DMS 273 treated with DMSO at 0.1 percent for 48 hours (cell line): Measurements from ENCODE around the gene RNU6-9.

Experiments
- DNase-seq: peaks from one replicate; lab custom pipeline; 2025; lab: John Stamatoyannopoulos, UW

The RNU6-9 gene

DNA sequence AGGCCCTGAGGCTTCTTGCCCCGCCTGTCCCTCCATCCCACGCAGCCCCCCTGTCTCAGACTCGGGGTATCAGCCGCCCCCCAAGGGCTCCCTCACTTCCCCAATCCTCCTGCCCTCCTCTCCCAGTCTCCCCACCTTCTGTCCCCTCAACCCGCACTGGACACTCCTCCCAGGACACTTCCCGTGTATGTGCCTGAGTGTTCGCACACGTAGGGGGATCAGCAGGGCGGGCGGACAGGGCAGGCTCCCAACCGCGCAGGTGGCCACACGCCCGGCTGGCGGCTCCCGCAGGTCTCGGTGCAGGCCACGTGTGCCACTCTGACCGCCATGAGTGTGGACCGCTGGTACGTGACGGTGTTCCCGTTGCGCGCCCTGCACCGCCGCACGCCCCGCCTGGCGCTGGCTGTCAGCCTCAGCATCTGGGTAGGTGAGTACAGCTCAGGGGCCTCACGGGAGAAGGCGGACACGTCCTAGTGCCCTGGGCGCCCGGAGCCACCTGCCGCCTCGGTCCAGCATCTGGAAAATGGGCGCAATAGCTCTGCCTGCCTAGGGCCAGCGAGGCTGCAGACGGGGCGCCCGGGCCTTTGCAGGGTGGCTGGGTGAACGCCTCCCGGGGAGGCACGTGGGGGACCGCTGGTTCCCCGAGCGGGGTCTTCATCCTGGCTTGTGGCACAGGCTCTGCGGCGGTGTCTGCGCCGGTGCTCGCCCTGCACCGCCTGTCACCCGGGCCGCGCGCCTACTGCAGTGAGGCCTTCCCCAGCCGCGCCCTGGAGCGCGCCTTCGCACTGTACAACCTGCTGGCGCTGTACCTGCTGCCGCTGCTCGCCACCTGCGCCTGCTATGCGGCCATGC lies 26.1 kb downstream of the RNU6-9 start:
- no peak for DNase-seq

DNA sequence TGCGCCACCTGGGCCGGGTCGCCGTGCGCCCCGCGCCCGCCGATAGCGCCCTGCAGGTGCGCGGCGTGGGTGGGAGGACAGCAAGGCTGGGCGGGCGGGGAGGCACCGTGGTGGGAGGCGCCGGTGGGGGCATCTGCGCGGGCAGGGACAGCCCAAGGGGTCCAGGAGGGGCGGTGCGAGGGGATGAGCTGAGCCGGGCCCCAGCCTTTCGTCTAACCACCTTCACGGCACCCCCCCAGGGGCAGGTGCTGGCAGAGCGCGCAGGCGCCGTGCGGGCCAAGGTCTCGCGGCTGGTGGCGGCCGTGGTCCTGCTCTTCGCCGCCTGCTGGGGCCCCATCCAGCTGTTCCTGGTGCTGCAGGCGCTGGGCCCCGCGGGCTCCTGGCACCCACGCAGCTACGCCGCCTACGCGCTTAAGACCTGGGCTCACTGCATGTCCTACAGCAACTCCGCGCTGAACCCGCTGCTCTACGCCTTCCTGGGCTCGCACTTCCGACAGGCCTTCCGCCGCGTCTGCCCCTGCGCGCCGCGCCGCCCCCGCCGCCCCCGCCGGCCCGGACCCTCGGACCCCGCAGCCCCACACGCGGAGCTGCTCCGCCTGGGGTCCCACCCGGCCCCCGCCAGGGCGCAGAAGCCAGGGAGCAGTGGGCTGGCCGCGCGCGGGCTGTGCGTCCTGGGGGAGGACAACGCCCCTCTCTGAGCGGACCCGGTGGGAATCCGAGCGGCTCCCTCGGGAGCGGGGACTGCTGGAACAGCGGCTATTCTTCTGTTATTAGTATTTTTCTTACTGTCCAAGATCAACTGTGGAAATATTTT lies 27.0 kb downstream of the RNU6-9 start:
- no peak for DNase-seq

DNA sequence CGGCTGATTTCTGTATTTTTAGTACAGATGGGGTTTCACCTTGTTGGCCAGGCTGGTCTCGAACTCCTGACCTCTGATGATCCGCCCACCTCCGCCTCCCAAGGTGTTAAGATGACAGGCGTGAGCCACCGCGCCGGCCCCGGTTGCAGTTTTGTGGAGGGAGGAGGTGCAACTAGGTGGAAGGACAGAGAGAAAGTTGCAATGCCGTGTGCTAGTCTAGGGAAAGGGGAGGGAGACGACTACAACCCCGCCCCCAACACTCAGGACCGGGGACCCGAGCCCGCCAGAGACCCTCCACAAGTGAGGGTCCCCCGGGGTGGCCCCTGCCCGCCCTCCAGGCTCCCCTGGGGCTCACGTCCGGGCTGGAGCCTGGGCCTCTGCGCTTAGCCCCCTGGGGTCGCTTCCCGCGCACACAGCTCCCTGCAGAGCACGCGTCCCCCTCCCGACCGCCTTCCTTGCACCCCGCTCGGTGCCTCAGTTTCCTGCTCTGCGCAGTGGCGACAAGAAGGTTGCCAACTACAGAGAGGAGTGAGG lies 31.3 kb downstream of the RNU6-9 start:
- no peak for DNase-seq

DNA sequence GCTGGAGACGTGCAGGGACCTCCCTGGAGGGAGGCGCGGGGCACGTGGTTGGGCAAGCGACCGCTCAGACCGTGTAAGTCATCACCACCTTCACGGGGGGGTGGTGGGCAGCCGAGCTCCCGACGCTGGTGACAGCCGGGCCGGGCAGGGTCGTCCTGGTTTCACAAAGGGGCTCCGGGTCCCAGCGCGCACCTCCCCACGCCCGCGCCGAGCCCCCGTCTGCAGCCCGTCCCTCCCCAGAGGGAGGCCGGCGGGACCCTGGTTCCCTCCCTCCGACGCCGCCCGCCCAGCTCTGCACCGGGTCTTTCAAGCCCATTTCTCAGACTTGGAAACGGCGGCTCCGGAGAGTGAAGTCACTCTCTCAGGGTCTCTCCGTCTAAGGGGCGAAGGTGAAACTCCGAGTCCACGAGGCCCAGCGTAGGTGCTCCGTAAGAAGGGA lies 31.8 kb downstream of the RNU6-9 start:
- DNase-seq, result no peak

DNA sequence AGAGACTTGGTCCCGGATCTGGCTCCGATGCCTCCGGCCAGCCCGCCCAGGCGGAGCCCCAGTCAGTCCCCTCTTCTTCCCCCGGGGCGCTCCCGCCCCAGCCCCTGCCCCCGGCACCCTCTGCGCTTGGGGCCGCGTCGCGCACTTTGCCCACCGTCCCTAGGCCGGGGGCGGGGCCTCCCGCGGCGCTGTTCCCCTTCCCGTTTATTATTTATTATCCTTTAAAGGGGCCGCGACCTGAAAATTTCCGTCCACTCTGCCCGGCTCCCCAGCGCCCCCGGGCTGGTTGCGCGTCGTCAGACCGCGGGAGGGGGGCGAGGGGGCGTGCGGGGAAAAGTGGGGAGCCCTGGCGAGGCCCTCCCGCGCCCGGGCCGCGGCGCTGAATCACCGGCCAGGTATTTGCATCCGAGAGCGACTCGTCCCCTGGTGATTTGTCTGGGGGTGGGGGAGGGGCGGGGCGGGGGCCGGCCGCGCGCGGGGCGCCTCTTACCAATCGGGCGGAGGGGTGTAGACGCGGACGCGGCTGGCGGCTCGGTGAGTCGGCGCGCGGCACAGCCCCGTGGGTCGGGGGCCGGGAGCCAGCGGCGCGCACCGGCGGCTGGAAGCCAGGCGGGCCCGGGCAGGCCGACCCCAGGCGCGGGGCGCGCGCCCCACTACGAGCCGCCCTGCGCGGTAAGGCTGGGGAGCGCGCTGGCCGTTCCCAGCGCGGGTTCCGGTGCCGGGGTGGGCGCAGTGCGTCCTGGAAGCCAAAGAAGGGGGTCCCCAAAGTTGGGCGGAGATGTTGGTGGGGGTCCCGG lies 32.4 kb downstream of the RNU6-9 start, which contains the start of gene ARID3A:
Gene ARID3A (plus strand): TSS at position 510 of the 797 bp plus-strand sequence. CDS start 3,494 bp downstream, outside the sequence.
- peak; percentile 60 for DNase-seq

DNA sequence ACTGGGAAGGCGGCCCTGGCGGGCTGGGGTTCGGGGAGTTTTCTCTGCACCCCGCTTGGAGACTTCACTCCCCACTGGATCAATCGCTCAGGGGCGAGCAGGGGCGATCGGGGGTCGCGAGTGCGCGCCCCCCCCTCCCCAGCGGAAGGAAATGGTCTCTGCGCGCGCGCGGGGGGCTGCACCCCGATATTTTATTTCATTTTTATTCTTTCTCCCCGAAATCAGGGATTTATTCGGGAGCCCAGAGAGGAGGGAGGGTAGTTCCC lies 33.0 kb downstream of the RNU6-9 start:
- DNase-seq, result no peak

DNA sequence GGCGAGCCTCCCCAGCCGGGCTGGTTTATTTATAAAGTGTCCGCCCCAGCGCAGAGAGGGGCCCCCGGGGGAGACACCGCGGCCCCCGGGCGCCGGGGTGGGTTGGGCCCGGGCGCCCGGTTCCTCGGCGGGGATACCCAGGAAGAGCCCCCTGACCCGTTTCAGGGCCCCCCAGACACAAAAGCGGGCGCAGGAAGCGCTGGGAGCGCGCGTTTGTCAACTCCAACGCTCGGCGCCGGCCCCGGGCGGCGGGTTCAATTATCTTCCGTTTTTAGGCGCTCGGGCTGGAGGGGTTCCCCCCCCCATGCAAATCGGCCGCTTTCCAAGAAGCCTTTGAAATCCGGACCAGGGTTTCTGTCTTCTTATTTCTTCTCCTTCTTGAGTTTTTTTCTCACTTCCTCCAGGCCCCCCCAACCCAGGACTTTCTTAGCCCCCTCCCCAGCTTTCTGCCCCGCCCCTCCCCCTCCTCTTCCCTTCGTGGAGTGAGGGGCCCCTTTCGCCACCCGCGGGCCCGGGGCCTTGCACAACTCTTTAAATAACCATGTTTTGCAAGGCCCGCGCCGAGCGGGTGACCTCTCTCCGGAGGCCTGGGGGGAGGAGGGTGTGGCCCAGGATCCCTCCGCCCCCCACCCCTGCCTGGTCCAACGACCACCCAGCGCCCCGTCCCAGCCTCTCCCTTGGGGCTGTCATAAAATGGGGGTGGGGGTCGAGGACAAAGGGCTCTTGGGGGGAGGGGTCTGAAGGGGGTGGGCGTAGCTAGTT lies 33.5 kb downstream of the RNU6-9 start:
- DNase-seq, result no peak

DNA sequence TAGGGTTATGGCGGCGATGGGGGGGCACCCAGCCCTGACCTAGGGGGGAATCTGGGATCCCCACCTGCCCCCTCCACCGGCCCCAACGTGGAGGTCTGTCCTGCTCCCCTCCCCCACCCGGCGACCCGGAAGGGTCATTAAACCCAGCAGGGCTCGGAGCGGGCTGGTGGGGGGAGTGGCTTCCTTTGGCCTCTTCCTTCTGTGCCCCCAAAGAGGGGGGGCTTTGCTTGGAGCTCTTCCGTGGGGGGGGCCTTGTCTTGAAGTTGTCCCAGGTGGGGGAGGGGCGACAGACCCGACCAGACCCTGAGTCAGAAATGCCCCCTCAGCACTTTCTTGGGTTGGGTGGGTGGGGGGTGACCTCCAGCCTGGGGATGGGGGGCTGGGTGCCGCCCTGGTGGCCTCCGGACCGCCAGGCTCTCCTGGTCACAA lies 34.1 kb downstream of the RNU6-9 start:
- DNase-seq, result no peak

DNA sequence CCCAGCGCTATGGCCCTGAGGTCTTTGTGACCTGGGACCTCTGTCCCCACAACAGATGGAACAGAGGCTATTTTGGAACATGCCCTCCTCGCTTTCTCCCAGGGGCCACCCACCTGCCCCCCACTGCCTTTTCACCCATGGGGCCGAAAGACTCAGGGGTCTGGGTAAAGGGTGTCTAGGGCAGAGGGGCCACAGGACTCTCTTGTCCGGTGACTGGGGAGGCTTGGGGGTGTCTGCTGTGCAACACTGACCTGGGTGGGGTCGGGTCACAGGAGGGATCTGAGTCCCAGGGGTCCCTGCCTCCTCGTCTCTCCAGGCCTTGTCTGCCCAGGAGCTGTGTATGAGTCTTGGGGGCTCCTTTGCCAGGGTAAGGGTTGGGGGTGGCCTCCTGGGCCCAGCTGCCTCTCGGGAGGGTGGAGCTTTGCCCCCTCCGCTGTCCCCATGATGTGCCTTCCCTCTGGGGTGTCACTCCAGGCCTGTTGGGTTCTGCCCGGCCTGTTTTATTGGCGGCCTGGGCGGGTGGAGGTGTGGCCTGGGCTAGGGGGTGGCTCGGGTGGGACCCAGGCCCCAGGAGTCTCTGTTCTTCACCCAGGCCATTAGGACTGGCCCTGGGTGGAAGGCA lies 34.6 kb downstream of the RNU6-9 start:
- no peak for DNase-seq

DNA sequence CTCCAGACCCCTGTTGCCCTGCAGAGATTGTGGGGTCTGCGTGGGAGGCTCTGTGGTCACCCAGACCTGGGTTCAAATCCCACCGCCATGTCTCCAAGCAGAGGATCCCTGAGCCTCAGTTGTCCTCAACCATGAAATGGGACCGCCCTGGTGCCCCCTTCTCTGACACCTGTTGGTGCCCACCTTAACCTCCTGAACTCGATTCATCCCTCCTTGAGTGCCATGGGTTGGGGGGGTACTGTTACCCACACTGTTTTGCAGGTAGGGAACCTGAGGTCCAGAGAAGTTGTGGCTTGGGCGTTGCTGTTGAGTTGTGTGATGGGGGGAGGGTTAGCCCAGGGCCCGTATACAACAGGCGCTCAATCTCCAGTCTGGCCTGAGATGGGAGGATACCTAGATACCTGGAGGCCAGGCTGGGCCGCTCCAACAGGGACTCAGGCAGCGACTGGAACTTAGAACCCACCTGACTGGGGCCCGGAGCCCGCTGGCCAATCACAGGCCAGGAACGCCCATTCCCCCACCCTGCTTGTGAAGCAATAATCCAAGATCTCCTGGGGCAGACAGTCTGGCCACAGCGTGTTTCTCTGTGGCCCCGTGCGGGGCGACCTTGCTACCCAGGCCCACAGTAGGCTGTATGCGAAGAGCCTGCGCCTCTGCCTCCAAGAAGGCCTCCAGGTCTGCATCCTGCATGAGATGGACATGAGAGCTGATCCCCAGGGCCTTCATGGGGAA lies 35.4 kb downstream of the RNU6-9 start:
- no peak for DNase-seq

DNA sequence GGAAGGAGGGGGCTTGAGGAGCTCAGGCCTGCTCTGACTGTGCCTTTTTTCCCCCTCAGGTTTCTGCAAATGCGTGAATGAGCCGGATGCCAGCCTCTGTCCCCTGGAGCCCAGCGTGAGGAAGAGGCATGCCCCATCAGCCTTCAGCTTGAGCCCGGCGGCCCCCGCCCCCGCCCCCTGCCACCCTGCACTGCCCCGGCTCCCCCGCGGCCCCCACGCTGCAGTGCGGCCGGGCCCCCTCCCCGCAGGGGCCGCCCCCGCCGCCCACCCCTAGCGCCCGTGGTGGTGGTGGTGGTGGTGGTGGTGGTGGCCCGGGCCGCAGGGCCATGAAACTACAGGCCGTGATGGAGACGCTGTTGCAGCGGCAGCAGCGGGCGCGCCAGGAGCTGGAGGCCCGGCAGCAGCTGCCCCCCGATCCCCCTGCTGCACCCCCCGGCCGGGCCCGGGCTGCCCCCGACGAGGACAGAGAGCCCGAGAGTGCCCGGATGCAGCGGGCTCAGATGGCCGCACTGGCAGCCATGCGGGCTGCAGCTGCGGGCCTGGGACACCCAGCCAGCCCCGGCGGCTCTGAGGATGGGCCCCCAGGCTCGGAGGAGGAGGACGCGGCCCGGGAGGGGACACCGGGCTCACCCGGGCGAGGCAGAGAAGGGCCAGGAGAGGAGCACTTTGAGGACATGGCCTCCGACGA lies 36.1 kb downstream of the RNU6-9 start:
- DNase-seq, result no peak

DNA sequence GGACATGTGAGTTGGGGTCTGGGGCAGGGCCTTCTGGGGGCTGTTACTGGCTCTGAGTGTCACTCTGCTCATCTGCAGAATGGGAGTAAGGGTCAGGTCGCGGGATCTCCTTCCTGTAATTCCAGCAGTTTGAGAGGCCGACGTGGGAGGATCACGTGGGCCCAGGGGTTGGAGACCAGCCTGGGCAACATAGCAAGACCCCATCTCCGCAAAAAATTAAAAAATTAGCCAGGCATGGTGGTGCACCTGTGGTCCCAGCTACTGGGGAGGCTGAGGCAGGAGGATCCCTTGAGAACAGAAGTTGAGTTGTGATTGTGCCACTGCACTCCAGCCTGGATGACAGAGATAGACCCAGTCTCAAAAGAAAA lies 36.6 kb downstream of the RNU6-9 start:
- no peak for DNase-seq

DNA sequence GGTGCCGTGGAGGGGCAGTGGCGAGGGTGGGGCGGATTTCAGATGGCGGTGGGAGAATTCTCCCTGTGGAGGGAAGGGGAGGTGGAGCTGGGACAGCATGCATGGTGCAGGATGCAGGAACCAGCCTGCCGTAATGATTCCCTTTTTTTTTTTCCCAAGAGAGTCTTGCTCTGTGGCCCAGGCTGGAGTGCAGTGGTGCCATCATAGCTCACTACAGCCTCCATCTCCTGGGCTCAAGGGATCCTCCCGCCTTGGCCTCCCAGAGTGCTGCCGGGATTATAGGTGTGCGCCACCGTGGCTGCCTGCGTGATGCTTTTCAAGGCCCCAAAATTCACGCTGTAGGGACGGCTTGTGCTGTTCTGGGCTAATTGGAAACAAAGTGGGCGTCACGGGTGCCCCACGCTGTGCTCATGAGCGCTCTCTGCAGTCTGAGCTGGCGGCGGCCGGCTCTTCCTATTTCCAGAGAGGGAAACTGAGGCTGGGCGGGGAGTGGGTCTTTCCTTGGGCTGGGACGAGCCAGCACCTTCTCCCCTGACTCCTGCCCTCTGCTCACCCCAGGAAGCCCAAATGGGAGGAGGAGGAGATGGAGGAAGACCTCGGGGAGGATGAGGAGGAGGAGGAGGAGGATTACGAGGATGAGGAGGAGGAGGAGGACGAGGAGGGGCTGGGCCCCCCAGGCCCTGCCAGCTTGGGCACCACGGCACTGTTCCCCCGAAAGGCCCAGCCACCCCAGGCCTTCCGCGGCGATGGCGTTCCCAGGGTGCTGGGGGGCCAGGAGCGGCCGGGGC lies 38.8 kb downstream of the RNU6-9 start:
- no peak for DNase-seq

DNA sequence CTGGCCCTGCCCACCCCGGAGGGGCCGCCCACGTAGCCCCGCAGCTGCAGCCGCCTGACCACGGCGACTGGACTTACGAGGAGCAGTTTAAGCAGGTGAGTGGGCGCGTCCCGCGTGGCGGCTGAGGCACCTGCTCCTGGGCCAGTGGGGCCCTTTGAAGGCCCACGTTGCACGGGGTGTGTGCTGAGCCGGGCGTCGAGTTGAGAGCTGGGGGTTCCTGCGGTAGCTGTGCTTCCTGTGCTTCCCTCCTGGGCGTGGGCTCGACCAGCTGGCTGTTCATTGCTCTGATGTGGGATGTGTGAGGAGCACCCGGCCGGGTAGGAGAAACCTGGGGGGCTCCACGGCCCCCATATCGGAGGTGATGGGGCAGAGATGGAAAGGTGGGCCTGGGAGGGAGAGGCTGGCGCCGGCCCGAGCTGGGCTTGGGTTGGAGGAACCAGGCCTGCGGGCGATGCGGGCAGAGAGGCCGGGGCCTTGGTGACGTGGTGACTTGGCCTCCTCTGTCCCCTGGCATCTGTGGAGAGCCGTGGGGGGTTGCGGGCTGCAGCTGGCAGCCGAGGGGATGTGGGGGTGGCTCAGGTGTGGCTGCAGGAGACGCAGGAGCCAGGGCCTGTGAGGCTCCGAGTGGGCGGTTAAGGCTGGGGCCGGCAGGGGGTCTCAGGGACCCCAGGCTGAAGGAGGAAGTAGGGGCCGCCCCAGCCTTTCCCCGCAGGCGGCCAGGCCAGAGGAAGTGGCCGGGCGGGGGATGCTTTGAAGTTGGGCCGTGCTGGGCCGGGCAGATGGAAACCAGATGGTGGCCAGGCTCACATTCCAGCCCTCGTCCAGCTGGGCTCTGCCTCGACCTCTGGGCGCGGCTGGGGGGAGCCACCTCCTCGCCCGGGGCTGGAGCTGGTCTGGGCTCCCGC lies 39.6 kb downstream of the RNU6-9 start:
- DNase-seq, result peak; percentile 30

DNA sequence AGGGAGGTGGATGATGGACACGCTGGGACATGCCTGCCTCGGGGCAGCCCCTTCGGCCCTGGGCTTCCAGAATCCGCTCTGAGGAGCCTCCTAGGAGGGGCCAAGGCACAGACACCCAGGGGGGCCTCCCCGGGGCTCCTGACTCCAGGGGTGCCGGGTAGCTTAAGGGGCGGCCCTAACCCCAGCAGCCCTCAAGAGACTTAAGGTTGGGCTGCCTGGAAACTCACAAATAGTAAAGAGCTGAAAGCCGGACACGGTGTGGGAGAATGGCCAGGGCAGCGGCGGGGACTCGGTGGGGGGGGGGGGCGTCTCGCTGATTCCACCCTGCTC lies 40.2 kb downstream of the RNU6-9 start:
- DNase-seq, result no peak

DNA sequence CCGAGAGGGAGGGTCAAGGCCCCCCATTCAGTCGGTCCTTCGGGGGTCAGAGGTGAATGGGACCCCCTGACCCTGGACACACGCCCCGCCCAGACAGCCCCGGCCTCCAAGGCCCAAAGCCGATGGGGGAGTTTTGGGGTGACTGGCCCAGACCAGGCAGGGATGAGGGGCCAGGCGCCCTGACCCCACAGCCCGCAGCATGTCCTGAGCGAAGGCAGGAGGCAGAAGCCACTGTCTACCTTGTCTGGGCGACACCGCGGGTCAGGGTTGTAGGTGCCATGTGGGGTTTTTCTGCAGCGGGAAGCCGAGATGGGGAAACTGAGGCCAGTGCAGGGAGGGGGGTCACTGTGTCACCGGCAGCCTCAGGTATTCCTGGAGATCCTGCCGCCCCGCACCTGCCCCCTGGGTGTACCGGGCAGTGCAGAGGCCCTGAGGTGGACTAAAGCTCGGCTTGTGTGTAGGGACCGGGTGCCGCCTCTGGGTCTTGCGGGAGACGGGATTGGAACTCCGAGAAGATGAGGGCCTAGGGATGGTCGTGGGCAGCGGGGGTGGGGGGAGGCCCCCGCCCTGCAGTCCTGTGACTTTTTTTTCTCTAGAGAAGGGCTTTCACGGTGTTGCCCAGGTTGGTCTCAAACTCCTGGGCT lies 41.0 kb downstream of the RNU6-9 start:
- DNase-seq, result no peak

DNA sequence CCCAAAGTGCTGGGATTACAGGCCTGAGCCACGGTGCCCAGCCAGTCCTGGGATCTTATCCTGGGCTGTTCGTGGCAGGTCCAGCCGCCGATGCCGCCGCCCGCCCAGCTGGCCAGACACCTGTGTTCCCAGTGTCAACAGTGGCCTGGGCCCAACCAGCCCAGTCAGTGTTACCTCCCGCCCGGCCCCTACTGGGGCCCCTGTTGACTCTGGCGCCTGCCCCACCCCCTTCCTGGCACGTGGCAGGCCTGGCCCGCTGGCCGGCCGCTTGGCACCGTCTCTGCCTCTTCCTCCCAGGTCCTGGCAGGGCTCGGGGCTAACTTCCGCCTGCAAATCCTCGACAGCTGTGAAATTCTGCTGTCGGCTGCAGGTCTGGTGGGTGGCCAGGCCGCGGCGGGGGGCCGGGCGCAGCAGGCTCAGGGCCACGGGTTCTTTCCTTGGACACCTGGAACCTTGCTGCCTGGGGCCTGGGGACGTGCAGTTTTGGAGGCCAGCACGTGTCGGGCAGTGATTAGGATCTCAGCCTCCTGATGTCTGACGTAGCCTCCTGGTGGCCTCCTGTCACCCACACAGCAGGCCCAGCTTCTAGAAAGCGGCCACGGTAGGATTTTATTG lies 41.7 kb downstream of the RNU6-9 start:
- peak; percentile 87 for DNase-seq
